ENCODE data around the gene C17orf100.

C17orf100 gene

DNA sequence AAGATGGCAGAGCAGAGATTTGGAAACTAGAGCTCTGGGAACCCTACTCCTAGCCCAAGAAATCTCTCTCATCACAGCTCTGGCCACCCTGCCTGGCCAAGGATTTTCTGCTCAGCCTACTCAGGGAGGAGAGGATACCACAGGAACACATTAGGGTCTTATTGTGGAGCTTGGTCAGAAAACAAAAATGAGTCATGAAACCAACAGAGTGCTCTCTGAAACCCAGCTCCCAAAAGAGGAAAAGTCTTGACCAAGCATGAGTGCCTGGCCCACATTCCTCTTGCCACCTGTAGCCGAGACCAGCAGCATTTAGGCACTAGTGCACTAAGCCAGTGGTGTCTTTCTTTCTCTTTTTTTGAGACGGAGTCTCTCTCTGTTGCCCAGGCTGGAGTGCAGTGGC is 43.5 kb downstream of the C17orf100 start:
- no peak for FAIRE-seq

GRCh38 chr17:6695565-6695964 is 44.0 kb downstream of the C17orf100 start:
- no peak for FAIRE-seq

DNA sequence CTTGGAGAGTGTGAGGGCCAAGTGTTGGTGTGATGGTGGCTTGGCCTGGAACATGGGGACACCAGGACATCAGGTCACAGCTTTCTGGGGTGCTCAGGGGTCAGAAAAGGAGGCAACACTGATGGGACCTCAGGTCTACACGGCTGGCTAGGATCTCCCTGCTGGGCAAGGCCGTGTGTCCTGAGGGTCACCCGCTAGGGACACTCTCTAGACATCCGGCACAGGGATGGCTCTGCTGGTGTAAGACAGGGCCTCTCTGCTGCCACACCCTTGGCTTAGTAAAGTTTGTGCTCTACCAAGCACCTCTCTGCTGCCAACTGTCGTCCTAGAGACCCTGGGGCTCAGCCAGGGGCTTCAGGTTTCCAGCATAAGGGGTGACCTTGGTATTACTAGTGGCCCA is 45.3 kb downstream of the C17orf100 start:
- no peak for FAIRE-seq

- no peak for FAIRE-seq
These were observed 46.4 kb downstream of the C17orf100 start for GRCh38 chr17:6698004-6698403.

- no peak for FAIRE-seq
These were observed 48.7 kb downstream of the C17orf100 start for GRCh38 chr17:6699997-6700947.

DNA sequence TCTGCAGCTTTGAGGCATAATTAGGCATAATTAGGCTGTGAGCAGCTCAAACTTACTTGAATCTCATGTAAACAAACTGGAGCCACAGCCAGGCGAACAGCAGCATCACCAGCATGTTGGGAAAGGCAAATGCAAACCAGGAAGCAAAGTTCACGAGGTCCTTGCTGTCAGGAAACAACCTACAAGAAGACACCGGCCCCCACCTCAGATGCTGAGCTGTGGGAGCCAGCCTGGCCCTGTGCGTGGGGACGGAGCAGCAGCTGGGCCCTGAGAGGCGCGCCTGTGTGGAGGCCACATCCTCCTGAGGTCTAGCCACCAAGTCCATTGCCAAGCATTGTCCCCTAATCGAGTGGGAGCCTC is 49.4 kb downstream of the C17orf100 start:
- FAIRE-seq, result no peak

GRCh38 chr17:6701719-6702118 is 50.2 kb downstream of the C17orf100 start:
- FAIRE-seq, result no peak

- FAIRE-seq, result no peak
These were observed 51.1 kb downstream of the C17orf100 start for GRCh38 chr17:6702567-6703215.

Measured in colon (tissue), 2 donors.